Loucy (cell line): ENCODE measurements around the gene FMO5.

Source experiments
- EZH2phosphoT487 ChIP-seq: fragments of 200-600 bp; IDR thresholded peaks from 2 replicates; pipeline ENCODE4 v1.6.1; 2018; ENCODE audit warnings: antibody characterized with exemption, mild to moderate bottlenecking, moderate library complexity, borderline replicate concordance
- TF ChIP-seq, protein P1 (sequence below): fragments of 200-600 bp; sonication (generic); conservative IDR thresholded peaks from 2 replicates; pipeline ENCODE4 v1.5.1; 2014; ENCODE audit warnings: mild to moderate bottlenecking, antibody characterized with exemption, low read length

- TF ChIP-seq, protein P1, sequence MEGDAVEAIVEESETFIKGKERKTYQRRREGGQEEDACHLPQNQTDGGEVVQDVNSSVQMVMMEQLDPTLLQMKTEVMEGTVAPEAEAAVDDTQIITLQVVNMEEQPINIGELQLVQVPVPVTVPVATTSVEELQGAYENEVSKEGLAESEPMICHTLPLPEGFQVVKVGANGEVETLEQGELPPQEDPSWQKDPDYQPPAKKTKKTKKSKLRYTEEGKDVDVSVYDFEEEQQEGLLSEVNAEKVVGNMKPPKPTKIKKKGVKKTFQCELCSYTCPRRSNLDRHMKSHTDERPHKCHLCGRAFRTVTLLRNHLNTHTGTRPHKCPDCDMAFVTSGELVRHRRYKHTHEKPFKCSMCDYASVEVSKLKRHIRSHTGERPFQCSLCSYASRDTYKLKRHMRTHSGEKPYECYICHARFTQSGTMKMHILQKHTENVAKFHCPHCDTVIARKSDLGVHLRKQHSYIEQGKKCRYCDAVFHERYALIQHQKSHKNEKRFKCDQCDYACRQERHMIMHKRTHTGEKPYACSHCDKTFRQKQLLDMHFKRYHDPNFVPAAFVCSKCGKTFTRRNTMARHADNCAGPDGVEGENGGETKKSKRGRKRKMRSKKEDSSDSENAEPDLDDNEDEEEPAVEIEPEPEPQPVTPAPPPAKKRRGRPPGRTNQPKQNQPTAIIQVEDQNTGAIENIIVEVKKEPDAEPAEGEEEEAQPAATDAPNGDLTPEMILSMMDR: no peak
- no peak for TF ChIP-seq EZH2phosphoT487
These were observed 53.6 kb downstream of the FMO5 start for GRCh38 chr1:147171399-147172167.
